ENCODE data around the gene ANLN.
"Not testable (repeated sequence)": the region's sequence is repeated elsewhere in the genome, so short reads cannot be mapped to it uniquely, and the experiment has no call there.

ANLN gene

DNA sequence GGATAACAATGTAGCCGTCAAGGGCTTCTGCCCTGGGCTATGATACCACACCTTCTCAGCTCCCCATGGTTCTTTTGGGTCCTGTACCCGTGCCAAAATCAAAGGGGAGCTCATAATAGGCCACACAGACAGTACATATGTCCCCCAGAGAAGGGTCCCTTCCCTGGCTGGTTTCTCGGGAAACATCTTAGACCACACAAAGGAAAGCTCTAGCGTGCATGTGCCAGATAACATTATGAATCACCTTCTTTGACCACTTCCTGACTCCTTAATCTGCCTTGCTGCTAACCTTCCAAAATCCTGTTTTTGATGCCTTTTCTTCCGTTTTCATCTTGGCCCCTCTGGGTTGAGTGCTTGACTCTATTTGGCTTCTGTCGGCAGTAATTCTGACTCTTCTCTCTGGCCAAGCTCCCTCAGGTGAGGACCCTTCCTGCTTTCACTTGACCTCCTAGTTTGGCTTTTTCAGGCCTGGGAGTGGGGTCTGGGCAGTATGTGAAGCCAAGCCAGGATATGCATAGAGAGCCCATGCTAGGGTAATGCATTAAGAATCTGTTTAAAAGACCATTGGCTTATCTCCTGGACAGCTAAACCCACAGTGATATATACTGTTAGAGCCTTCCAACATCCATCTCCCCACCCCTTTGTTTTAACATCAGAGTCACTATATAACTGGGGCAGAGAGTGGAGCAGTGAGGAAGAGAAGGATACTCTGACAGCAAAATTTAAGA, 84.8 kb downstream of the ANLN start:
- TF ChIP-seq, protein P1, sequence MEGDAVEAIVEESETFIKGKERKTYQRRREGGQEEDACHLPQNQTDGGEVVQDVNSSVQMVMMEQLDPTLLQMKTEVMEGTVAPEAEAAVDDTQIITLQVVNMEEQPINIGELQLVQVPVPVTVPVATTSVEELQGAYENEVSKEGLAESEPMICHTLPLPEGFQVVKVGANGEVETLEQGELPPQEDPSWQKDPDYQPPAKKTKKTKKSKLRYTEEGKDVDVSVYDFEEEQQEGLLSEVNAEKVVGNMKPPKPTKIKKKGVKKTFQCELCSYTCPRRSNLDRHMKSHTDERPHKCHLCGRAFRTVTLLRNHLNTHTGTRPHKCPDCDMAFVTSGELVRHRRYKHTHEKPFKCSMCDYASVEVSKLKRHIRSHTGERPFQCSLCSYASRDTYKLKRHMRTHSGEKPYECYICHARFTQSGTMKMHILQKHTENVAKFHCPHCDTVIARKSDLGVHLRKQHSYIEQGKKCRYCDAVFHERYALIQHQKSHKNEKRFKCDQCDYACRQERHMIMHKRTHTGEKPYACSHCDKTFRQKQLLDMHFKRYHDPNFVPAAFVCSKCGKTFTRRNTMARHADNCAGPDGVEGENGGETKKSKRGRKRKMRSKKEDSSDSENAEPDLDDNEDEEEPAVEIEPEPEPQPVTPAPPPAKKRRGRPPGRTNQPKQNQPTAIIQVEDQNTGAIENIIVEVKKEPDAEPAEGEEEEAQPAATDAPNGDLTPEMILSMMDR (IDR thresholded peaks at IDR 0.05) = no peak
- DNase-seq (ENCODE audit: low spot score) = no peak

DNA sequence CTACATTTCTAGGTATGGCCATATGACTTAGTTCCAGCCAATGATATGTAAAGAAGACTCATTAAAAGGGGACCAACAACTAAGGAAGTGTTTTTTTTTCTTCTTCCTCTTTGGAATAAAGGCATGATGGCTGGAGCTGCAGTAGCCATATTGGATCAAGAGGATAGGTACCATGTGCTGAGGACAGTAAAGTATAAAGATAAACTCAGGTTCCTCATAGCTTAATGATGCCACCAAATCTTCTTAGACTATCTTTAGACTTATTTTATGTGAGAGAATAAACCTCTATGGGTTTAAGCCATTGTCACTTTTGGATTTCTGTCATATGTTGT, 85.3 kb downstream of the ANLN start:
- Histone ChIP-seq H3K4me3 (no peak overlapping the region), H3K27ac (no peak overlapping the region)
- DNase-seq (ENCODE audit: low spot score) = no peak
- TF ChIP-seq, protein P1 (IDR thresholded peaks at IDR 0.05) = no peak

More for the DNA sequence above, 84.8 kb downstream of the ANLN start:
- H3K4me3 ChIP-seq = no peak overlapping the region
- H3K27ac ChIP-seq = no peak overlapping the region

DNA sequence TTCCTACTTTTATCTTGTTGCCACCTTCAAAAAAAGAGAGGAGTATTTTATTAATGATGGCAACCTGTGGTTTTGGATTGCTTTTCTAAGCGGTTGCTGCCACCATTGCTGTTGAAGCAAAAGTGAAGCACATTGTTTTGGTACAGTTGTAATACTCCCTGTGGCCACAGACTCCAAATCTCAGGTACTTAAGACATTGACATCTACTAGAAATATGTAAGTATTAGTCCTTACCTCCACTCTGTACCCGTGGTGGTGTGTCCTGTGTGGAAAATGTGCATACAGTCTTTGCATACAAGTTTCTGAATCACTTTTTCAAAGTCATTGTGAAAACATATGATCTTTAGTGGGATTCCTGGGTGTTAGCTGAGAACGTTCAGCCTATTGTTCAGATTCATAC, 85.7 kb downstream of the ANLN start:
- TF ChIP-seq, protein P1 (IDR thresholded peaks at IDR 0.05) = no peak
- DNase-seq (ENCODE audit: low spot score) = no peak
- H3K4me3 ChIP-seq = no peak overlapping the region
- H3K27ac ChIP-seq = no peak overlapping the region

DNA sequence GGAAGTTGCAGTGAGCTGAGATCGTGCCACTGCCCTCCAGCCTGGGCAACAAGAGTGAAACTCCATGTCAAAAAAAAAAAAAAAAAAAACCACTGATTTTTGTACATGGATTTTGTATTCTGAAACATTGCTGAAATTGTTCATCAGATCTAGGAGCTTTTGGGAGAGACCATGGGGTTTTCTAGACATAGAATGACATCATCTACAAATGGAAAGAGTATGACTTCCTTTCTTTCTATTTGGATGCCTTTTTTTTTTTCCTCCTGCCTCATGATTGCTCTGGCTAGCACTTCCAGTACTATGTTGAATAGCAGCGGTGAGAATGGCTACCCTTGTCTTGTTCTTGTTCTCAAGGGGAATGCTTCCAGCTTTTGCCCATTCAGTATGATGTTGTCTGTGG, 89.1 kb downstream of the ANLN start:
- no peak overlapping the region for H3K4me3 ChIP-seq
- TF ChIP-seq, protein P1 (IDR thresholded peaks at IDR 0.05) = no peak
- no peak overlapping the region for H3K27ac ChIP-seq
- no peak for DNase-seq (ENCODE audit: low spot score)

DNA sequence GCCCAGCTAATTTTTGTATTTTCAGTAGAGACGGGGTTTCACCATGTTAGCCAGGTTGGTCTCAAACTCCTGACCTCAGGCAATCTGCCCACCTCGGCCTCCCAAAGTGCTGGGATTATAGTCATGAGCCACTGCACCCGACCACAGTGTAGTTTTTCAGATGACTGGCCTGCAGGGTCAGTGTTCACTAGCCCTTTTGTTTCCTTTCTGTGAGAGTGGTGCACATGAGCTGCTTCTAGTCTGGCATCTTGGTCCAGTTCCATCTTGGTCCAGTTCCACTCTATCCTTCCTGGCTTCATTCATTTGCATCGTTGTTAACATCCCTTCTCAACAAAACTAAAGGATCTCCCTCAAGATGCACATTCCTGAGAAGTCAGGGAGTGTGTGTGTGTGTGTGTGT, 94.2 kb downstream of the ANLN start:
- not testable (repeated sequence) for H3K27ac ChIP-seq; H3K4me3 ChIP-seq; DNase-seq (ENCODE audit: low spot score)

DNA sequence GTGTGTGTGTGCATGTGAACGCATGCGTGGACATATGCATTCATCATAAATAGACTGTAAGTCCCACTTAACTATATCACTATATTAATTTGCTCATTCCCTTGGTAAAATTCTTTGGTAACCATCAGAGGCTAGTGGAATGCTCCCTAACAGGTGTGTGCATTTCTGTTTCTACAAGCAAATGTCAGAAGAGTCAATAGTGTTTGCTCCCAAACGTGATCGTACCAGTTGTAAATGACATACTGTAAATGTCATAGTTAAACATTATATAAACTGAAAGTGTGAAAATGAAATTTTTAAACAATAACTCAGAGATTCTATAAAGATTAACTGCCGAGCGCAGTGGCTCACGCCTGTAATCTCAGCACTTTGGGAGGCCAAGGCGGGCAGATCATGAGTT, 94.6 kb downstream of the ANLN start:
- DNase-seq (ENCODE audit: low spot score) = no peak
- H3K27ac ChIP-seq = no peak overlapping the region
- no peak overlapping the region for H3K4me3 ChIP-seq
- TF ChIP-seq, protein P1 (IDR thresholded peaks at IDR 0.05) = no peak

DNA sequence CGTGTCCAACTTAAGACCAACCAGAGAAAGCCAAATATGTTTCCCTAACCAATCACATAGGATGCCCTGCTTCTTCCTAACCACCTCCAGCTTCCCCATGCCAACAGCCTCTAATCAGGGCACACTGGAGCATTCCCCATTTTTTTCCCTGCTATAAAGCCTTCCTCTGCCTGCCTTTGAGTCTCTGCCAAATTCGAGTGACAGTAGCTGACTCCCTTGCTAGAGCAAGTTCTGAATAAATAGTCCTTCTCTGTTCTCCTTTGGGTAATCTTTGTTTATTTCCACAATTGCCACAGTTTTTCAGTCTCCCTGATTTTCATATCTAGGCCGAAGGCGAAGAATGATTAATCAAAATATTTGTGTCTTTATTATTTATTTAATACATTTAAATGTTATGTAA, 96.7 kb downstream of the ANLN start:
- DNase-seq (ENCODE audit: low spot score) = no peak
- no peak overlapping the region for H3K27ac ChIP-seq
- TF ChIP-seq, protein P1 (IDR thresholded peaks at IDR 0.05) = no peak
- H3K4me3 ChIP-seq = no peak overlapping the region

Measured in coronary artery (tissue), 2 donors.